AG09309 (cell line): Measurements from ENCODE around the gene YBX3.

Experiments used
- DNase-seq: peaks from one replicate; pipeline ENCODE4 v3.0.0-alpha.2; 2010; ENCODE audit warnings: low read depth
- H3K4me3 ChIP-seq: 2 replicates; pipeline ENCODE4 v1.5.1; 2011; ENCODE audit warnings: mild to moderate bottlenecking, low read depth, low read length, moderate library complexity; ENCODE audit not compliant: control insufficient read depth
- CTCF ChIP-seq: IDR thresholded peaks from 2 replicates; pipeline ENCODE4 v1.5.1; 2011; ENCODE audit warnings: mild to moderate bottlenecking, low read depth, low read length, inconsistent platforms; ENCODE audit not compliant: insufficient read depth, control insufficient read depth; ENCODE audit errors: missing control alignments

YBX3 gene

DNA sequence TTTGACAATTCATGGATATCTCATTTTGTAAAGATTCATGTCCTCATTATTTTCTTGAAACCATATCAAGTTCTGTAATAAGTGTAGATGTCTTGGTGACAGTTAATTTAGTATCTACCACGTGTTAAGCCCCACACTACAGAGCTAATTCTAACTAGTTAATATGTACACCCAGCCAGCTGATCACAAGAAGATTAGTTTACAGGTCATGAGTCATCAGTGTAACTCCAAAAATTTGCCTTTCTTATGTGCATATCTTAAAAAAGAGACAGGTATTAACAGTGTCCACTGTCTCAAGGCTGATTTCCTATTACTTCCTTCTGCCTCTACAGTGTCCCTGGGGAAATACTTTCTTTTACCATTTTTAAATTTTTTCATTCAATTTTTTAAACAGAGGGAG is 13.3 kb upstream of the YBX3 start:
- no peak overlapping the region for H3K4me3 ChIP-seq
- no peak for TF ChIP-seq CTCF
- DNase-seq: no peak

- no peak for DNase-seq
- TF ChIP-seq CTCF: no peak
- no peak overlapping the region for H3K4me3 ChIP-seq
Measured at GRCh38 chr12:10735428-10735827, 12.3 kb upstream of the YBX3 start.

DNA sequence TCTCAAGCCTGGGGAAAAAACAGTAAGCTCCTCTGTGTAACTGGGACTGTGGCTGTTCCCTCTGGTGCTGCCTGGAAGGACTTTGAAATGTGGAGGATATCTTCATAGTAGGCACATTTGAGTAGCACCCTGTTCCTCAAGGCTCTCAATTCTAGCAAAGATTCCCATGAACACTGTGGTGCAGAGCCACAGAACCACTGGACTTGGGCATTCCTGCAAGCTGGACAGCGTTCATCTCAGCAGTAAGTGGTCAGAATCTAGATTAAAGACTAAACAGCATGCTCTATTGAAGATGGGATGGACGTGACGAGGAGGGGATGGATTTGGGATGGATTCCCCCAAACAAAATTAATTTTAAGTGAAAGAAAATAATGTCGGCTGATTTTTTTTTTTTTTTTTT is 9.4 kb upstream of the YBX3 start:
- DNase-seq: no peak
- no peak for TF ChIP-seq CTCF
- H3K4me3 ChIP-seq: no peak overlapping the region

DNA sequence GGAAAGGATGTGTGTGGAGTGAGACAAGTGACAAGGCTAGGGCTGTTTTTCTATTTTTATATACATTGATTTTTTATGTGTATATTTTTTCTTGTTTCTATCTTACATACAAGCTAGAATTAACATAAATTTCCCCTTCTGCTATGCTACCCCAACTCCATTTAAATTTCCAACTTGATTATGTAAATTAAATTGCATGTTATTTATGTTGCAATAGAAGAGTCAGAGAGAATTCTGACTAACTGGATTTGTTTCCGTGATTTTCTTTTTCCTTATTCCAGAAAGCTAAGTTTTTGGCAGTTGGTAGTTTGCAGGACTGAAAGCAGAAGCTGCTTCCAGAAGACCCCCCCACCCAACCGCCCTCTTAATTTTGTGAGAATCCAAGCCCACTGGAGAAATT is 8.9 kb upstream of the YBX3 start:
- DNase-seq: no peak
- no peak overlapping the region for H3K4me3 ChIP-seq
- TF ChIP-seq CTCF: no peak

- no peak for DNase-seq
- no peak overlapping the region for H3K4me3 ChIP-seq
- TF ChIP-seq CTCF: no peak
Measured at GRCh38 chr12:10730559-10730958, 7.4 kb upstream of the YBX3 start.

- TF ChIP-seq CTCF: no peak
- H3K4me3 ChIP-seq: no peak overlapping the region
- DNase-seq: no peak
Measured at GRCh38 chr12:10728091-10728490, 5.0 kb upstream of the YBX3 start.

GRCh38 chr12:10726945-10727344 is 3.8 kb upstream of the YBX3 start:
- H3K4me3 ChIP-seq: no peak overlapping the region
- TF ChIP-seq CTCF: no peak
- DNase-seq: no peak
